IPS-18a (cell line): ENCODE measurements around the gene IFNGR2.

Experiments
- H3K27ac ChIP-seq: one replicate; pipeline ENCODE4 v1.5.1; 2013; ENCODE audit warnings: low read length
- H3K27me3 ChIP-seq: one replicate; pipeline ENCODE4 v1.6.1; 2013; ENCODE audit warnings: mild to moderate bottlenecking, low read length; ENCODE audit not compliant: control insufficient read depth, insufficient read depth
- H3K36me3 ChIP-seq: one replicate; pipeline ENCODE4 v1.6.1; 2013; ENCODE audit warnings: low read depth, low read length; ENCODE audit not compliant: control insufficient read depth
- H3K4me1 ChIP-seq: one replicate; pipeline ENCODE4 v1.6.1; 2013; ENCODE audit warnings: low read depth, low read length; ENCODE audit not compliant: control insufficient read depth
- H3K4me3 ChIP-seq: one replicate; pipeline ENCODE4 v1.5.1; 2013; ENCODE audit warnings: low read length
- H3K9ac ChIP-seq: one replicate; pipeline ENCODE4 v1.6.1; 2013; ENCODE audit warnings: mild to moderate bottlenecking, low read length, moderate library complexity
- H3K9me3 ChIP-seq: one replicate; pipeline ENCODE4 v1.6.1; 2013; ENCODE audit warnings: low read depth, low read length; ENCODE audit not compliant: control insufficient read depth

IFNGR2 gene

DNA sequence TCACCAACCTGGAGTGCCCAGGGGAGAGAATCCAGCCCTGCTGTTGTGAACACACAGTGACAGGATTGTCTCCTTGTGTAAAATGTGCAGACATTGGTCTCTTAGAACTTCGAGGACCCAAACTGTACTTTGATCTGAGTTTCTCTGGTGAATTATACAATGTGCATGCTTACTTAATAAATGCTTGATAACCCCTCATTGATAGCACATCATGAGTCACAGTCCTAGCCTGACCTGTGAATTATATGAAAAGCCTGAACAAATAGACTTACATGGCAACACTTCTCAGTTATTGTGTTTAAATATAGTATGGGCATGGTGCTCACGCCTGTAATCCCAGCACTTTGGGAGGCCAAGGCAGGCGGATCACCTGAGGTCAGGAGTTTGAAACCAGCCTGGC, 22.6 kb downstream of the IFNGR2 start:
- no peak overlapping the region for H3K27ac ChIP-seq
- no peak overlapping the region for H3K9ac ChIP-seq
- H3K4me1 ChIP-seq = no peaks in the 10 kb centered on the region
- H3K9me3 ChIP-seq = no peaks in the 10 kb centered on the region
- no peak overlapping the region for H3K4me3 ChIP-seq
- H3K36me3 ChIP-seq = peaks cover 42% of the 10 kb centered on the region
- H3K27me3 ChIP-seq = no peaks in the 10 kb centered on the region

DNA sequence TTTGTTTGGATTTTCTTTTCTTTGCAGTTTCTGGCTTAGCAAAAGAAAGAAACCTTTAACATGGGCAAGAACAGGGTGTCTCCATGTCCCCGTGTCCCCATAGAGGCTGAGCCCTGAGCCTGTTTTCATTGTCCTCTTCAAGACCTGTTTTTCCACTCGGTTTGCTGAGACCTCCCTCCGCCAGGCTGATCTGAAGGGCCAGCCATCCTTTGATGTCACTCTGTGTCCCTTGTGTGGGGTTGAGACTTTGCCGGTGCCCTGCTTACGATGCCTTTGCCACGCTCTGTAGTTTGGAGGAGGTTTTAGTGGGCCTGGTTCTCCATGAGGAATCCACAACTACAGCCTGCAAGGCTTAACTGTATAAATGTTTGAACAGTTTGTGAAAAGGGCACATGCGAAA, 23.8 kb downstream of the IFNGR2 start:
- Histone ChIP-seq H3K9me3 (no peaks in the 10 kb centered on the region), H3K27me3 (no peaks in the 10 kb centered on the region), H3K9ac (no peak overlapping the region), H3K4me1 (no peaks in the 10 kb centered on the region), H3K4me3 (no peak overlapping the region), H3K27ac (no peak overlapping the region), H3K36me3 (peaks cover 39% of the 10 kb centered on the region)

GRCh38 chr21:33428669-33429068, 25.5 kb downstream of the IFNGR2 start:
- no peak overlapping the region for H3K9ac ChIP-seq
- H3K36me3 ChIP-seq = peaks cover 52% of the 10 kb centered on the region

DNA sequence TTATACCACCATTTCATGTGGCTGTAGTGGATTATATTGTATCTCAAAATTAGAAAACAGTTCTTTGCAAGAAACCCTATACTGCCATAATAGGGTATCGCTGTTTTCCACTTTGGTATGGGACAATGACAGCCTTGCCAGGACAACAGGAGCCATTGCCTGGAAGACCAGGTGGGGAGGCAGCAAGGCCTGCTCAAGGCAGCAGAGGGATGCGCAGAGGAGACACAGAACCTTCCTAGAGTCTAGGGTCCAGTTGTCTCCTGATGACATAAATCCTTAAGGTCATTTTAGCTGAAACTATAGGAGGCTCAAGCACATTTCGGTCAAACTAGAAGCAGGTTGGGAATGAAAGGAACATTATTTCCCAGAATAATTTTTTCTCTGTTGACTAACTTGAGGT, 27.6 kb downstream of the IFNGR2 start:
- no peaks in the 10 kb centered on the region for H3K9me3 ChIP-seq
- H3K27me3 ChIP-seq = no peaks in the 10 kb centered on the region
- H3K4me3 ChIP-seq = no peak overlapping the region
- peaks cover 61% of the 10 kb centered on the region for H3K36me3 ChIP-seq
- H3K27ac ChIP-seq = no peak overlapping the region
- H3K4me1 ChIP-seq = no peaks in the 10 kb centered on the region
- no peak overlapping the region for H3K9ac ChIP-seq

More at GRCh38 chr21:33428669-33429068, 25.5 kb downstream of the IFNGR2 start:
- H3K4me3 ChIP-seq = no peak overlapping the region
- no peaks in the 10 kb centered on the region for H3K27me3 ChIP-seq
- no peaks in the 10 kb centered on the region for H3K4me1 ChIP-seq
- H3K9me3 ChIP-seq = no peaks in the 10 kb centered on the region
- no peak overlapping the region for H3K27ac ChIP-seq

GRCh38 chr21:33432496-33432895, 29.3 kb downstream of the IFNGR2 start:
- Histone ChIP-seq H3K4me1 (no peaks in the 10 kb centered on the region), H3K36me3 (peaks cover 62% of the 10 kb centered on the region), H3K9me3 (no peaks in the 10 kb centered on the region), H3K4me3 (no peak overlapping the region), H3K27me3 (no peaks in the 10 kb centered on the region), H3K27ac (no peak overlapping the region), H3K9ac (no peak overlapping the region)

DNA sequence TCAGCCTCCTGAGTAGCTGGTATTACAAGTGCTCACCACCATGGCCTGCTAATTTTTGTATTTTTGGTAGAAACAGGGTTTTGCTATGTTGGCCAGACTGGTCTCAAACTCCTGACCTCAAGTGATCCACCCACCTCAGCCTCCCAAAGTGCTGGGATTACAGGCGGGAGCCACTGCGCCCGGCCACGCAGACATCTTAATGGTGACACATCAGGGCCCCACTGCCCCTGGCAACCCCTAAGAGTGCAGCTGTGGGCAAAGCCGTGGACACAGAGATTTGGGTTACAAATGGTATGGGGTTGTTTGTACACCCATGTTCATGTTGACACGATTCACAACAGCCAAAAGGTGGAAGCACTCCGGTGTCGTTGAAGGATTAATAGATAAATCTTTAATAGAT, 29.8 kb downstream of the IFNGR2 start:
- Histone ChIP-seq H3K9me3 (no peaks in the 10 kb centered on the region), H3K4me3 (no peak overlapping the region), H3K36me3 (peaks cover 64% of the 10 kb centered on the region), H3K27me3 (no peaks in the 10 kb centered on the region), H3K9ac (no peak overlapping the region), H3K27ac (no peak overlapping the region), H3K4me1 (no peaks in the 10 kb centered on the region)

- H3K9ac ChIP-seq = no peak overlapping the region
- no peaks in the 10 kb centered on the region for H3K4me1 ChIP-seq
- H3K9me3 ChIP-seq = no peaks in the 10 kb centered on the region
- no peaks in the 10 kb centered on the region for H3K27me3 ChIP-seq
- H3K4me3 ChIP-seq = no peak overlapping the region
- H3K27ac ChIP-seq = no peak overlapping the region
- peaks cover 63% of the 10 kb centered on the region for H3K36me3 ChIP-seq
Observed at GRCh38 chr21:33433425-33434114, 30.4 kb downstream of the IFNGR2 start.

DNA sequence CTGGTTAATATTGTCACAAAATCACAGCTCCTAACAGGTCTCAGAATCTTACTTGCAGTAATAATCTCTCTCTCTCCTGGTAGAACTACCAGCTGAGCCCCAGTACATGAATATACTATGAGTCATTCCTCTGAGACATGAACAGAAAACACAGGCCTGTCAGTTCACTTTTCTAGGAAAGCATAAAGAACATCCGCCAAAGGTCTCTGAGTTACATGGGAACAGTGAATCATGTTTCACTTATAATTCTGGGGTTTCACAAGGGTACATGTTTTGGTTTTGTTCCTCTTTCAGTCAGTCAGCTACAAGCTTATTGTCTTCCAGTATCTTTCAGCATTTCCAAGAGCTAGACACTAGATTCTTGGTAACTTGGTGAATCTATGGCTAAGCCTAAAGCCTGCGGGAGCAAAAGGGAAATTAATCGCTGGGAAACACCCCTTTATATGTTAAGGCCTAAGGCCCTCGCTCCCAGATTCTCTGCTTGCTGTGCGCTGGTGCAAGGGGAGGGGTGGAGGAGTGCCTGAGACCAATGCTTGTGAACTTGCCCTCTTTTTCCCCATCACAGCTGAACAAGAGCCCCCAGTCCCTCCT, 31.7 kb downstream of the IFNGR2 start:
- no peaks in the 10 kb centered on the region for H3K27me3 ChIP-seq
- H3K36me3 ChIP-seq = peaks cover 53% of the 10 kb centered on the region
- no peak overlapping the region for H3K4me3 ChIP-seq
- no peak overlapping the region for H3K27ac ChIP-seq
- no peak overlapping the region for H3K9ac ChIP-seq
- H3K9me3 ChIP-seq = no peaks in the 10 kb centered on the region
- H3K4me1 ChIP-seq = no peaks in the 10 kb centered on the region

DNA sequence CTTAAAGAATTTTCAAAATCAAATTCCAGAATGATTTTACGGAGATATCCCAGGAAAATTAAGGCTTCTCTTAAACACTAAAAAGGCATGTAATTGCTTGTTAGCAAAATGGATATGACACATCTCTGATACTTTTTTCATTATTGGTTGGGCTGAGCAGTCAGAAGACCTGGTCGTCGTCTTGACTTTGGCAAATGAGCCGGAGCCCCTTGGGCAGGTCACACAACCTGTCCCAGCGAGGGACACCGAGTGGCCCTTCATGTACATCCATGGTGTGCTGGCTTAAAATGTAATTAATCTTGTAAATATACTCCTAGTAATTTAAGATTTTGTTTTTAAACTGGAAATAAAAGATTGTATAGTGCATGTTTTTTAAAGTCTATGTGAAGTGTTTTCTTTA, 33.9 kb downstream of the IFNGR2 start:
- no peaks in the 10 kb centered on the region for H3K9me3 ChIP-seq
- no peaks in the 10 kb centered on the region for H3K4me1 ChIP-seq
- peaks cover 42% of the 10 kb centered on the region for H3K36me3 ChIP-seq
- H3K9ac ChIP-seq = no peak overlapping the region
- H3K27me3 ChIP-seq = no peaks in the 10 kb centered on the region
- no peak overlapping the region for H3K27ac ChIP-seq
- no peak overlapping the region for H3K4me3 ChIP-seq

GRCh38 chr21:33441489-33442477, 38.6 kb downstream of the IFNGR2 start:
- Histone ChIP-seq H3K27ac (no peak overlapping the region), H3K4me1 (no peaks in the 10 kb centered on the region), H3K9me3 (no peaks in the 10 kb centered on the region), H3K4me3 (no peak overlapping the region), H3K36me3 (peaks cover 9% of the 10 kb centered on the region), H3K9ac (no peak overlapping the region), H3K27me3 (no peaks in the 10 kb centered on the region)

DNA sequence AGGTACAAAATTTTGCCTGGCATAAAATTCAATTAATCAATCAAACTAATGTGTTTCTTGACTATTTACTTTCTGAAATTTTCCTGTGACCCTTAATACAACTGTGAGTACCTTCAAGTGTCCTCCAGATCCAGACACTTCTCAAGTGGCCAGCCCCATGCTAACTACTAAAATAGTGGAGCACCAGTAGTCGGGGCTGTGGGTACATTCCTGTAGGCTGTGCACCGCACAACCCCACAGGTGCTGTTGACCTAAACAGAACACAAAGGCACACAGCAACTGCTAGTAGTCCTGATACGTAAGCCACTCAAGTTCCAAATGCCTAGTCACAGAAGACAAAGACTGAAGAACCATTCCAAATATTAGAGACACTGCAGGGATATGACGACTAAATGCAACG, 40.0 kb downstream of the IFNGR2 start:
- Histone ChIP-seq H3K4me3 (no peak overlapping the region), H3K4me1 (no peaks in the 10 kb centered on the region), H3K27ac (no peak overlapping the region), H3K27me3 (no peaks in the 10 kb centered on the region), H3K9ac (no peak overlapping the region), H3K9me3 (no peaks in the 10 kb centered on the region), H3K36me3 (no peaks in the 10 kb centered on the region)
